Transverse colon (tissue), 4 donors: Measurements from ENCODE around the gene RDM1.

Experiments used
- POLR2A ChIP-seq: fragments of 450-650 bp; IDR thresholded peaks from one replicate; pipeline ENCODE4 v1.6.1; 2016; ENCODE audit warnings: antibody characterized with exemption, mild to moderate bottlenecking, moderate library complexity
- POLR2AphosphoS5 ChIP-seq, 3 donors: sonication (generic); formaldehyde crosslinking; IDR thresholded peaks; one replicate each; pipeline ENCODE4 v1.6.1; 2016; ENCODE audit warnings: antibody characterized with exemption in 3 of 3
- TF ChIP-seq, protein P1 (sequence below), 5 experiments: fragments of 200-600 bp in 3 of 5; fragments of 450-650 bp in 2 of 5; sonication (generic) in 3 of 5; IDR thresholded peaks; 1 replicate in 2 of 5; 2 replicates in 3 of 5; pipeline ENCODE4 v1.5.1; 2016 to 2017; ENCODE audit warnings: antibody characterized with exemption in 5 of 5, inconsistent platforms in 3 of 5, mild to moderate bottlenecking in 2 of 5, moderate library complexity in 1 of 5

DNA sequence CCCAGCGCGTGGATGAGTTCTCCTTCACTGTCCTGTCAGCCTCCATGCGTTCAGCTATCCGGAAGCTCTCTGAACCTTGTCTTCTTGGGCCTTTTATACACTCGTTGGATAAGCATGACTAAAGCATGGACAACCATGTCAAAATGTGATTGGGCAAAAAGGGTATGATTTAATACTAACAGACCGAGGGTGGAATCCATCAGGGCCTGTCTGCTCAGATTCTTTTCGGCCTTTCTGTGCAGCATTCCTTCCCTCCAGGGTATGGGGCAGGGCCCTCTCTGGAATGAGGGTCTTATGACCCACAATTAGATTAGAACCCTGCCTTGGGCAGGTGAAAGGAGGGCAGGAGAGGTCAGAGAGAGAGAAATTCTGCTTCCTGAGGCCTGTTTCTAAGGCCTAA, 36.4 kb downstream of the RDM1 start:
- TF ChIP-seq, protein P1, sequence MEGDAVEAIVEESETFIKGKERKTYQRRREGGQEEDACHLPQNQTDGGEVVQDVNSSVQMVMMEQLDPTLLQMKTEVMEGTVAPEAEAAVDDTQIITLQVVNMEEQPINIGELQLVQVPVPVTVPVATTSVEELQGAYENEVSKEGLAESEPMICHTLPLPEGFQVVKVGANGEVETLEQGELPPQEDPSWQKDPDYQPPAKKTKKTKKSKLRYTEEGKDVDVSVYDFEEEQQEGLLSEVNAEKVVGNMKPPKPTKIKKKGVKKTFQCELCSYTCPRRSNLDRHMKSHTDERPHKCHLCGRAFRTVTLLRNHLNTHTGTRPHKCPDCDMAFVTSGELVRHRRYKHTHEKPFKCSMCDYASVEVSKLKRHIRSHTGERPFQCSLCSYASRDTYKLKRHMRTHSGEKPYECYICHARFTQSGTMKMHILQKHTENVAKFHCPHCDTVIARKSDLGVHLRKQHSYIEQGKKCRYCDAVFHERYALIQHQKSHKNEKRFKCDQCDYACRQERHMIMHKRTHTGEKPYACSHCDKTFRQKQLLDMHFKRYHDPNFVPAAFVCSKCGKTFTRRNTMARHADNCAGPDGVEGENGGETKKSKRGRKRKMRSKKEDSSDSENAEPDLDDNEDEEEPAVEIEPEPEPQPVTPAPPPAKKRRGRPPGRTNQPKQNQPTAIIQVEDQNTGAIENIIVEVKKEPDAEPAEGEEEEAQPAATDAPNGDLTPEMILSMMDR (IDR thresholded peaks at IDR 0.05): no peak
- no peak for TF ChIP-seq POLR2AphosphoS5 (IDR thresholded peaks at IDR 0.05)
- no peak for TF ChIP-seq POLR2A
